NCI-H2171 (cell line): Measurements from ENCODE around the gene STX3.
"Not testable (repeated sequence)": the region's sequence is repeated elsewhere in the genome, so short reads cannot be mapped to it uniquely, and the experiment has no call there.

Experiments
- DNase-seq: peaks from one replicate; lab custom pipeline; 2025; lab: John Stamatoyannopoulos, UW

Gene STX3

DNA sequence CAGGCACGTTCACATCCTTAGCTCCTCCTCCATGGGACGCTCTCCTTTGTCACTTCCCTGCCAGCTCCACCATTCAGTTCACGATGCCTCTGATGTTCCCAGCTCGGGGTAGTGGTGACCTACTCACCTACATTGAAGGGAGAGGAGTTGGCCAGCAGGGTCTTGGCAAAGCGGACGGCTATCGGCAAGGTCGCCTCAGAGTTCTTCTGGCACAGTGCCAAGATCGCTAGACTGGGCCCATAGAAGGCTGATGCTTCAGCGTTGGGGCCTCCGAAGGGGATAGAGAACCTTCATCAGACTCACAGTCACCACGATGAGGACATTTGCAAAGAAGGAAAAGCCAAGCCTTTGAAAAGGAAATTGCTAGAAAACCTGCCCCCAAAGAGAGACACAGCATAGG, 87.1 kb downstream of the STX3 start:
- DNase-seq = no peak

DNA sequence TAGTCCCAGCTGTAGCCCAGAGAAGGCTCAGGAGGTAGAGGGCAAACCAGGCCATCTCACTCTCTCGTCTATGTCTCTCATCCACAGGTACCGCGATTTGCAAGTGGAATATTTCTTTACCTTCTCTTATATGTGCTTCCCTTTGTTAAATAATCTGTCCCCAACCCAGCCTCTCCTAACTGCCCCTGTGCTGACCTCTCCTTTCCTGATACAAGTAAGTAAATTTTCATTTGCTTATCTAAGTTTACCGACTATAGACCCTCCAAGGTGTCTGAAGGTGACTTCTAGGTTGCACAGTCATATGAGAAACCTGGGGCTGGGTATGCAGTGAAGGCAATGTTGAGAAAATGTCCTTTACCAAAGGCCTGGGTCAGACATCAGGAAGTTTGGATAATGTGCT, 90.2 kb downstream of the STX3 start, which contains the start of gene CBLIF:
Gene CBLIF, minus strand, starts transcription at position 101 of the 400 bp plus-strand sequence. Its CDS starts 46 bp downstream, at position 55.
- no peak for DNase-seq

DNA sequence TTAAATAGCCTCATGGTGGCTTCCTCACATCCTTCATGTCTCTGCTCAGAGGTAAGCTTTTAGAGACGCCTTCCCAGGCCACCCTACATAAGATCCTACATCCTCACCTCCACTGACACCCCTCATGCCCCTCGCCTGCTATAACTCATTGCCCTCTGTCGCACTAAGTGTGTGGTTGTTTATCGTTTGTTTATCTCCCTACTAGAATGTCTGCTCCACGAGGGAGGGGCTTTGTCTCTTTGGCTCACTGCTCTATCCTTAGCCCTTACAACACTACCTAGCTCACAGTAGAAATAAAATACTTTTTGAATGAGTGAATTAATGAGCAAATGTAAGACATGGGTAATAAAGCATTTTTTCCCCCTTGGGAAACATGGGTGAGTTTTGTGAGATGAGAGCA, 91.4 kb downstream of the STX3 start:
- DNase-seq = no peak

DNA sequence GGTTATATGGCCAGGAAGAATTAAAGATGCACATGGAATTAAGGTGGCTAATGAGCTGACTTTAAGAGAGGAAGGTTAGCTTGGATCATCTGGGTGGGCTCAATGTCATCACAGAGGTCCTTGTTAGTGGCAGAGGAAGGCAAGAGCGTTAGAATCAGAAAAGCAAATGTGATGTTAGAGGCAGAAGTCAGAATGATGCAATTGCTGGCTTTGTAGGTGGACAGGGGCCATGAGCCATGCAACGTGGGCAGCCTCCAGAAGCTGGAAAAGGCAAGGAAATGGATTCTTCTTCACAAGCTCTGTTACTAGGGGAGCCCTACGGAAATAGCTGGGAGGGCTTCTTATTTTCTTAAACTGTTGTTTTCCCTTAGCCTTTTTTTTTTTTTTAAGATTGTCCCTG, 92.5 kb downstream of the STX3 start:
- no peak for DNase-seq

DNA sequence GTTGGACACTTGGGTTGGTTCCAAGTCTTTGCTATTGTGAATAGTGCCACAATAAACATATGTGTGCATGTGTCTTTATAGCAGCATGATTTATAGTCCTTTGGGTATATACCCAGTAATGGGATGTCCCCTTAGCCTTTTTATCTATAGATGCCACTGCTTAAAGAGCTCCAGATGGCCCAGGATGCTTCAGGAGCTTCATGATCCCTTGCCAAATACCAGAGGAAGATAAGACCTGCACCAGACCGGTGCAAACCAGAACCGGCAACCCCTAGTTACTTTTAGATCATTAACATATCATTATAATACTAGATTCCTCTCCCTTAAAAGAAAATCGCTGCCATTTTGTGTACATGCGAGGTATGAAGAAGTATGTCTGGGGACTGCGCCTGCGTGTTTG, 93.3 kb downstream of the STX3 start:
- not testable (repeated sequence) for DNase-seq

DNA sequence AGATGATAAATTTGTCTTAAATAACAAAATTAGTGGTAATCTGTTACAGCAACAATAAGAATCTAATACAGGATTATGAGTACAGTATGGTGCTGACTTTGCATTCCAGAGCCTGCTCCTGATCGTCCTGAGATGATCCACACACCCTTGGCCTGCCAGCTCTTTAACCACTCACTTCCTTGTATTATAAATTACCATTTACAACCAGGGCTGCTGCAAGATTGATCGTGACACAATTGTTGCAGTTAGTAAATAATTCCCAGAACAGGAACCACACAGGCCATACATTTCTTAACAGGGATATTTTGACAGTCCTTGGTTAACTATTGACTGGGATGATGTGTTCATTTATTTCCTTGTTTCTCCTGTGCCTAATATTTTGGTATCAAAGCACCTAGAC, 94.0 kb downstream of the STX3 start:
- DNase-seq = no peak

DNA sequence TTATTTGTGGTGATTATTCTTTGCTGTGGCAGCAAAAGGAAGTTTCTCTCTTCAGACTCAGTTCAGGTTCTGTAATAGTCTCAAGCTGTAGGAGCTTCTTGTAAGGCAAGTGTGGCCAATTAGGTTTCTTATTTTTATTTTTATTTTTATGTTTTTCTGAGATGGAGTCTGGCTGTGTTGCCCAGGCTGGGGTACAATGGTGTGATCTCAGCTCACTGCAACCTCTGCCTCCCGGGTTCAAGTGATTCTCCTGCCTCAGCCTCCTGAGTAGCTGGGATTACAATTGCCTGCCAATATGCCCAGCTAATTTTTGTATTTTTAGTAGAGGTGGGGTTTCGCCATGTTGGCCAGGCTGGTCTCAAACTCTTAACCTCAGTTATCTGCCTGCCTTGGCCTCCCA, 94.4 kb downstream of the STX3 start:
- not testable (repeated sequence) for DNase-seq

DNA sequence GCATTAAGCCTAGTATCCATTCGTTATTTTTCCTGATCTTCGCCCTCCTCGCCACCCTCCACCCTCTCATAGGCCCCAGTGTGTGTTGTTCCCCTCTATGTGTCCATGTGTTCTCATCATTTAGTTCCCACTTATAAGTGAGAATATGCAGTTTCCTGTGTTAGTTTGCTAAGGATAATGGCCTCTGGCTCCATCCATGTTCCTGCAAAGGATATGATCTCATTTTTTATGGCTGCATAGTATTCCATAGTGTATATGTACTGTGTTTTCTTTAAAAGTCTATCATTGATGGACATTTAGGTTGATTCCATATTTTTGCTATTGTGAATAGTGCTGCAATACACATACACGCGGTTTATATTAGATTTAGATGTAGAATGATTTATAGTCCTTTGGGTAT, 96.2 kb downstream of the STX3 start:
- DNase-seq = not testable (repeated sequence)

DNA sequence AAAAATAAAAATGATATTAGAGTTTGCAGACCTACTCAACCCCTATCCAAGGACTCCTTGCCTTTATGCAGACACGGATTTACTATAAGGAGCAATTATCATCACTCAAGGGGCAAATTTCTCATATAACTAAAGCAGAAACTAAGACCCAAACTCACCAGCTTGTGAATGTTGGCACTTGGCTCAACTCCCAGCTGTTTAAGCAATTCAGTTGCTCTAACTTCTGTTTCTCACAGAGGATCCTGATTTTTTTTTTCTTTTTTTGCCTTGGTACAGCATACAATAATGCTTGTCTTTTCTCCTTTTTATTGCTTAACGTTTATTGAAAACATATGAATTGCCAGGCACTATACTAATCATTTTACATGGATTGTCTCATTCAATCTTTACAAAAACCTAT, 99.7 kb downstream of the STX3 start:
- no peak for DNase-seq
